ENCODE data around the gene ARL5A.
"Not testable (repeated sequence)": the region's sequence is repeated elsewhere in the genome, so short reads cannot be mapped to it uniquely, and the experiment has no call there.

ARL5A gene

GRCh38 chr2:151828143-151828889 is at the start of gene ARL5A:
Gene ARL5A (minus strand): TSS chr2:151828421. CDS start chr2:151828176, 245 bp downstream.
- peak; percentile 92 to 93 for DNase-seq

- not testable (repeated sequence) for DNase-seq
Measured at GRCh38 chr2:151875631-151876030, 47.4 kb upstream of the ARL5A start.

GRCh38 chr2:151872463-151872862 is 44.2 kb upstream of the ARL5A start:
- DNase-seq, result no peak

GRCh38 chr2:151869291-151869690 is 41.1 kb upstream of the ARL5A start:
- no peak for DNase-seq

GRCh38 chr2:151862700-151863099 is 34.5 kb upstream of the ARL5A start:
- no peak for DNase-seq

- no peak for DNase-seq
Measured at GRCh38 chr2:151861174-151861573, 33.0 kb upstream of the ARL5A start.

GRCh38 chr2:151860613-151861146 is 32.5 kb upstream of the ARL5A start:
- DNase-seq, result no peak

GRCh38 chr2:151860210-151860609 is 32.0 kb upstream of the ARL5A start:
- DNase-seq, result no peak

- DNase-seq, result no peak
Measured at GRCh38 chr2:151857650-151858049, 29.4 kb upstream of the ARL5A start.

GRCh38 chr2:151855111-151855510 is 26.9 kb upstream of the ARL5A start:
- no peak for DNase-seq

GRCh38 chr2:151853070-151853758 is 25.0 kb upstream of the ARL5A start:
- DNase-seq, result no peak

GRCh38 chr2:151852260-151853069 is 24.2 kb upstream of the ARL5A start:
- no peak for DNase-seq

- DNase-seq, result no peak
Measured at GRCh38 chr2:151851761-151852160, 23.5 kb upstream of the ARL5A start.

- no peak for DNase-seq
Measured at GRCh38 chr2:151849413-151850010, 21.3 kb upstream of the ARL5A start.

- DNase-seq, result no peak
Measured at GRCh38 chr2:151845884-151846283, 17.7 kb upstream of the ARL5A start.

- DNase-seq, result no peak
Measured at GRCh38 chr2:151845481-151845880, 17.3 kb upstream of the ARL5A start.

GRCh38 chr2:151844211-151844896 is 16.1 kb upstream of the ARL5A start:
- no peak for DNase-seq

GRCh38 chr2:151843691-151844061 is 15.5 kb upstream of the ARL5A start:
- DNase-seq, result no peak

- DNase-seq, result no peak
Measured at GRCh38 chr2:151842830-151843690, 14.8 kb upstream of the ARL5A start.

- no peak for DNase-seq
Measured at GRCh38 chr2:151841047-151841424, 12.8 kb upstream of the ARL5A start.

Data from stimulated activated CD4-positive, alpha-beta T cell treated with anti-CD3 and anti-CD28 coated beads, Interleukin-4, amount 100 ng/mL, for 4 hours (primary cell).